MCF 10A (cell line): ENCODE data around the gene ATF6B. TPM values are rescaled to one million over a fixed set of nuclear protein-coding genes. Genes with fewer than 3 reads are reported as not detected.

Experiments
- BruUV-seq: library from RNA; stranded (reverse); fragments of 400-500 nt; replicated peaks from 2 replicates; lab custom pipeline; 2021; lab: Mats Ljungman, UMichigan
- CTCF ChIA-PET: fragments of 300-600 bp; sonication (Branson Sonifier 250); formaldehyde crosslinking; extraction: SDS; loops from one replicate; lab custom pipeline; 2021; ENCODE audit warnings: antibody characterized with exemption, inconsistent platforms; lab: Yijun Ruan, JAX
- POLR2A ChIA-PET: fragments of 300-600, 350-650 bp; sonication (Branson Sonifier 250); formaldehyde crosslinking; extraction: SDS; loops from one replicate; lab custom pipeline; 2020; ENCODE audit warnings: antibody characterized with exemption, inconsistent platforms; lab: Yijun Ruan, JAX
- DNase-seq: peaks from one replicate; pipeline ENCODE4 v3.0.0-alpha.2; 2018; ENCODE audit not compliant: unreplicated experiment
- H3K27ac Mint-ChIP-seq: one replicate; pipeline ENCODE4 v1.8.0; 2022; ENCODE audit warnings: mild to moderate bottlenecking, low read depth, mixed read lengths; ENCODE audit not compliant: unreplicated experiment
- H3K27me3 Mint-ChIP-seq: one replicate; pipeline ENCODE4 v1.8.0; 2022; ENCODE audit warnings: mixed read lengths; ENCODE audit not compliant: insufficient read depth, unreplicated experiment
- H3K36me3 Mint-ChIP-seq: one replicate; pipeline ENCODE4 v1.8.0; 2022; ENCODE audit warnings: mild to moderate bottlenecking, moderate library complexity, mixed read lengths; ENCODE audit not compliant: insufficient read depth, unreplicated experiment
- H3K4me1 Mint-ChIP-seq: one replicate; pipeline ENCODE4 v1.8.0; 2022; ENCODE audit warnings: mixed read lengths; ENCODE audit not compliant: insufficient read depth, unreplicated experiment
- H3K4me3 Mint-ChIP-seq: one replicate; pipeline ENCODE4 v1.8.0; 2022; ENCODE audit warnings: mild to moderate bottlenecking, moderate library complexity, mixed read lengths; ENCODE audit not compliant: unreplicated experiment
- H3K9me3 Mint-ChIP-seq: one replicate; pipeline ENCODE4 v1.8.0; 2022; ENCODE audit warnings: mixed read lengths; ENCODE audit not compliant: unreplicated experiment
- CTCF ChIP-seq: fragments of 200-600 bp; IDR thresholded peaks from one replicate; pipeline ENCODE4 v1.8.0; 2022; ENCODE audit warnings: antibody characterized with exemption, mild to moderate bottlenecking; ENCODE audit not compliant: unreplicated experiment
- intact Hi-C: fragments of 100-400 bp; cut with micrococcal nuclease; formaldehyde crosslinking; loops from 2 replicates; pipeline ENCODE4 v1.14.1; 2022
- total RNA-seq: library from RNA; stranded (reverse); gene quantifications from 2 replicates; pipeline ENCODE4 v1.2.3, GENCODE V29; 2022

The ATF6B gene
- total RNA-seq, 1 experiment from 2014 or later: 65.6 TPM

GRCh38 chr6:32081168-32081990, 46.7 kb downstream of the ATF6B start:
- intact Hi-C loops: no loop called here
- Mint-ChIP-seq H3K4me3 (peak overlapping the region; percentile 62), H3K27ac (peak overlapping the region; percentile 77), H3K27me3 (no peaks in the 10 kb centered on the region), H3K9me3 (no peaks in the 10 kb centered on the region), H3K36me3 (peaks cover 11% of the 10 kb centered on the region), H3K4me1 (peaks cover 55% of the 10 kb centered on the region)
- POLR2A ChIA-PET: interaction anchor here (0.7 kb wide), 1 partner anchor 49 kb away, joined by 4 read pairs; the partner anchor contains the start of gene FKBPL
- TF ChIP-seq CTCF: no peak
- BruUV-seq: no TSS peak
- DNase-seq: peak; percentile 81
- CTCF ChIA-PET: interaction anchor here (1.1 kb wide), 1 partner anchor 22 kb away, joined by 3 read pairs; no protein-coding TSS in a partner anchor

- DNase-seq: no peak
Measured at GRCh38 chr6:32079566-32080290, 48.3 kb downstream of the ATF6B start.

GRCh38 chr6:32076321-32076809, 51.7 kb downstream of the ATF6B start:
- TF ChIP-seq CTCF: no peak
- peaks cover 26% of the 10 kb centered on the region for H3K4me1 Mint-ChIP-seq
- DNase-seq: peak; percentile 78
- H3K36me3 Mint-ChIP-seq: peaks cover 17% of the 10 kb centered on the region
- H3K9me3 Mint-ChIP-seq: no peaks in the 10 kb centered on the region
- H3K27me3 Mint-ChIP-seq: no peaks in the 10 kb centered on the region
- no peak overlapping the region for H3K4me3 Mint-ChIP-seq
- H3K27ac Mint-ChIP-seq: peak overlapping the region; percentile 10
- intact Hi-C loops: no loop called here
- CTCF ChIA-PET: interaction anchor here (0.8 to 1.9 kb wide), 4 partner anchors 27 to 122 kb away, joined by 3 to 7 read pairs (median 5); no protein-coding TSS in a partner anchor
- no TSS peak for BruUV-seq
- POLR2A ChIA-PET: interaction anchor here (0.5 to 0.7 kb wide), 3 partner anchors 27 to 1124 kb away, joined by 3 to 5 read pairs (median 3); partner anchors contain the start of gene RXRB

More at GRCh38 chr6:32079566-32080290, 48.3 kb downstream of the ATF6B start:
- peaks cover 16% of the 10 kb centered on the region for H3K36me3 Mint-ChIP-seq
- H3K4me1 Mint-ChIP-seq: peaks cover 48% of the 10 kb centered on the region
- TF ChIP-seq CTCF: no peak
- no peaks in the 10 kb centered on the region for H3K27me3 Mint-ChIP-seq
- ChIA-PET POLR2A (no interaction called here), CTCF (interaction anchor here (0.6 to 1.2 kb wide), 4 partner anchors 23 to 587 kb away, joined by 3 to 5 read pairs (median 3); no protein-coding TSS in a partner anchor)
- H3K27ac Mint-ChIP-seq: no peak overlapping the region
- BruUV-seq: no TSS peak
- no peaks in the 10 kb centered on the region for H3K9me3 Mint-ChIP-seq
- H3K4me3 Mint-ChIP-seq: no peak overlapping the region
- intact Hi-C loops: no loop called here
